ENCODE results near the gene HNRNPAB.

HNRNPAB gene

GRCh38 chr5:178207917-178208280 is 3.6 kb downstream of the HNRNPAB start:
- no peak for TF ChIP-seq CTCF (IDR thresholded peaks at IDR 0.05)
- peak overlapping the region in 1 of 2 donors; percentile 13 for H3K27ac ChIP-seq
- DNase-seq (ENCODE audit: low spot score), result peak; percentile 40
- no peak overlapping the region for H3K4me3 ChIP-seq

- peak; percentile 53 for DNase-seq (ENCODE audit: low spot score)
- no peak overlapping the region for H3K4me3 ChIP-seq
- no peak overlapping the region for H3K27ac ChIP-seq
- no peak for TF ChIP-seq CTCF (IDR thresholded peaks at IDR 0.05)
These were observed 4.4 kb downstream of the HNRNPAB start for GRCh38 chr5:178208540-178209227.

- no peak for TF ChIP-seq CTCF (IDR thresholded peaks at IDR 0.05)
- no peak overlapping the region for H3K27ac ChIP-seq
- H3K4me3 ChIP-seq, result no peak overlapping the region
- DNase-seq (ENCODE audit: low spot score), result peak; percentile 61
These were observed 5.2 kb downstream of the HNRNPAB start for GRCh38 chr5:178209334-178210072.

- DNase-seq (ENCODE audit: low spot score), result no peak
- Histone ChIP-seq H3K27ac (no peak overlapping the region), H3K4me3 (no peak overlapping the region)
- TF ChIP-seq CTCF (IDR thresholded peaks at IDR 0.05), result no peak
These were observed 5.8 kb downstream of the HNRNPAB start for GRCh38 chr5:178210073-178210535.

- no peak for TF ChIP-seq CTCF (IDR thresholded peaks at IDR 0.05)
- Histone ChIP-seq H3K27ac (no peak overlapping the region), H3K4me3 (no peak overlapping the region)
- DNase-seq (ENCODE audit: low spot score), result no peak
These were observed 6.4 kb downstream of the HNRNPAB start for GRCh38 chr5:178210686-178211085.

GRCh38 chr5:178211095-178212048 is 7.0 kb downstream of the HNRNPAB start:
- no peak overlapping the region for H3K4me3 ChIP-seq
- TF ChIP-seq CTCF (IDR thresholded peaks at IDR 0.05), result no peak
- no peak for DNase-seq (ENCODE audit: low spot score)
- no peak overlapping the region for H3K27ac ChIP-seq

Data from coronary artery (tissue), 2 donors.